ENCODE measurements around the gene FRS2.

FRS2 gene

DNA sequence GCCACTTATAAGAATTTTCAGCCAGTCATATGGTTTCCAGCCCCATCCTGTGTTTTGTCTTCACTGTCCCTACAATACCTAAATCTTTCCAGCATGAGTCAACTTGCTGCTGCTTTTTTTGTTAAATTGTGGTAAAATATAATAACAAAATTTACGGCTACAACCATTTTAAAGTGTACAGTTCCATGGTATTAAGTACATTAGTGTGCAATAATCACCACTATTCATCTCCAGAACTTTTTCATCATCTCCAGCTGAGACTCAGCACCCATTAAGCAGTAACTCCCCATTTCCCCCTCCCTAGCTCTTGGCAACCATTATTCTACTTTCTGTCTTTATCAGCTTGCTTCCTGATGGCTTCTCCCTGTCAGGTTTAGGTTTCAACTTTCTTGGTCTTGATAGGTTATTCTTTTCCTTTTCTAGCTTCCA is 39.1 kb downstream of the FRS2 start:
- Histone ChIP-seq H3K9me3 (ENCODE audit: severe bottlenecking) (no peaks in the 10 kb centered on the region), H3K27me3 (ENCODE audit: insufficient read depth, poor library complexity, severe bottlenecking) (no peaks in the 10 kb centered on the region), H3K4me3 (ENCODE audit: severe bottlenecking) (no peak overlapping the region), H3K27ac (ENCODE audit: poor library complexity, severe bottlenecking) (peak overlapping the region; percentile 0), H3K4me1 (ENCODE audit: insufficient read depth, poor library complexity, severe bottlenecking) (peaks cover 22% of the 10 kb centered on the region), H3K36me3 (ENCODE audit: low read depth) (peaks cover 7% of the 10 kb centered on the region)
- no peak for TF ChIP-seq CTCF (IDR thresholded peaks at IDR 0.05; ENCODE audit: poor library complexity, severe bottlenecking)
- DNase-seq (ENCODE audit: low spot score) (no peak), ATAC-seq (ENCODE audit: low read depth) (peak; percentile 33; the same call in 1 of the 3 replicates)

- no peak for ATAC-seq (ENCODE audit: low read depth)
- Histone ChIP-seq H3K27ac (ENCODE audit: poor library complexity, severe bottlenecking) (no peak overlapping the region), H3K9me3 (ENCODE audit: severe bottlenecking) (no peaks in the 10 kb centered on the region), H3K4me1 (ENCODE audit: insufficient read depth, poor library complexity, severe bottlenecking) (peaks cover 22% of the 10 kb centered on the region), H3K36me3 (ENCODE audit: low read depth) (peaks cover 7% of the 10 kb centered on the region), H3K4me3 (ENCODE audit: severe bottlenecking) (no peak overlapping the region), H3K27me3 (ENCODE audit: insufficient read depth, poor library complexity, severe bottlenecking) (no peaks in the 10 kb centered on the region)
- no peak for DNase-seq (ENCODE audit: low spot score)
- no peak for TF ChIP-seq CTCF (IDR thresholded peaks at IDR 0.05; ENCODE audit: poor library complexity, severe bottlenecking)
Observed at GRCh38 chr12:69509904-69510827, 40.0 kb downstream of the FRS2 start.

- ATAC-seq (ENCODE audit: low read depth) = no peak
- Histone ChIP-seq H3K36me3 (ENCODE audit: low read depth) (peaks cover 7% of the 10 kb centered on the region), H3K4me3 (ENCODE audit: severe bottlenecking) (no peak overlapping the region), H3K4me1 (ENCODE audit: insufficient read depth, poor library complexity, severe bottlenecking) (peaks cover 22% of the 10 kb centered on the region), H3K9me3 (ENCODE audit: severe bottlenecking) (no peaks in the 10 kb centered on the region), H3K27ac (ENCODE audit: poor library complexity, severe bottlenecking) (no peak overlapping the region), H3K27me3 (ENCODE audit: insufficient read depth, poor library complexity, severe bottlenecking) (no peaks in the 10 kb centered on the region)
- no peak for DNase-seq (ENCODE audit: low spot score)
- TF ChIP-seq CTCF (IDR thresholded peaks at IDR 0.05; ENCODE audit: poor library complexity, severe bottlenecking) = no peak
Observed at GRCh38 chr12:69511016-69511415, 40.8 kb downstream of the FRS2 start.

- H3K27ac ChIP-seq (ENCODE audit: poor library complexity, severe bottlenecking) = no peak overlapping the region
- H3K4me3 ChIP-seq (ENCODE audit: severe bottlenecking) = no peak overlapping the region
- peaks cover 22% of the 10 kb centered on the region for H3K4me1 ChIP-seq (ENCODE audit: insufficient read depth, poor library complexity, severe bottlenecking)
- H3K27me3 ChIP-seq (ENCODE audit: insufficient read depth, poor library complexity, severe bottlenecking) = no peaks in the 10 kb centered on the region
- peaks cover 7% of the 10 kb centered on the region for H3K36me3 ChIP-seq (ENCODE audit: low read depth)
- no peak for TF ChIP-seq CTCF (IDR thresholded peaks at IDR 0.05; ENCODE audit: poor library complexity, severe bottlenecking)
- H3K9me3 ChIP-seq (ENCODE audit: severe bottlenecking) = no peaks in the 10 kb centered on the region
- ATAC-seq (ENCODE audit: low read depth) = no peak
- DNase-seq (ENCODE audit: low spot score) = no peak
Observed at GRCh38 chr12:69511469-69512267, 41.5 kb downstream of the FRS2 start.
